ENCODE data around the gene DEFB132. TPM values are rescaled to one million over a fixed set of nuclear protein-coding genes. Genes with fewer than 3 reads are reported as not detected.

The DEFB132 gene
- total and polyA plus RNA-seq, 2 experiments from 2014 or later = not detected

- Mint-ChIP-seq H3K27ac (no peak overlapping the region), H3K36me3 (ENCODE audit: low read depth) (no peaks in the 10 kb centered on the region), H3K4me3 (no peak overlapping the region), H3K27me3 (ENCODE audit: insufficient read depth, low read depth, poor library complexity) (peaks cover 10% of the 10 kb centered on the region), H3K4me1 (no peaks in the 10 kb centered on the region), H3K9me3 (no peaks in the 10 kb centered on the region)
- no peak overlapping the region for H3K27ac ChIP-seq (ENCODE audit: low read depth)
- H2AFZ ChIP-seq = no peak overlapping the region
- no peaks in the 10 kb centered on the region for H3K36me3 ChIP-seq (ENCODE audit: insufficient read depth)
- no peaks in the 10 kb centered on the region for H4K20me1 ChIP-seq (replicated peaks; ENCODE audit: insufficient read depth)
- ATAC-seq (no peak), DNase-seq (ENCODE audit: low spot score) (no peak)
- H3K79me2 ChIP-seq (replicated peaks; ENCODE audit: insufficient read depth) = no peaks in the 10 kb centered on the region
- no peak overlapping the region for H3K4me2 ChIP-seq
- H3K27me3 ChIP-seq (ENCODE audit: insufficient read depth) = peaks cover 68% of the 10 kb centered on the region
- no peaks in the 10 kb centered on the region for H3F3A ChIP-seq (replicated peaks; ENCODE audit: low read depth)
- H3K9me2 ChIP-seq (ENCODE audit: insufficient read depth) = no peaks in the 10 kb centered on the region
- TF ChIP-seq STAT1 (IDR thresholded peaks at IDR 0.05; ENCODE audit: unreplicated experiment) (no peak), CREB1 (CRISPR knock-in tag; IDR thresholded peaks at IDR 0.05; ENCODE audit: low read depth) (no peak), NANOG (IDR thresholded peaks at IDR 0.05; ENCODE audit: borderline replicate concordance) (no peak), ZNF114 (CRISPR knock-in tag; IDR thresholded peaks at IDR 0.05) (no peak), CTCF (conservative IDR thresholded peaks at IDR 0.05; ENCODE audit: low read depth in 2 of 2) (no peak), EZH2phosphoT487 (IDR thresholded peaks at IDR 0.05; ENCODE audit: unreplicated experiment) (no peak), EZH2 (IDR thresholded peaks at IDR 0.05; ENCODE audit: low read depth, unreplicated experiment) (no peak), ZNF331 (CRISPR knock-in tag; IDR thresholded peaks at IDR 0.05; ENCODE audit: low read depth) (no peak), ZNF462 (CRISPR knock-in tag; IDR thresholded peaks at IDR 0.05) (no peak), REST (IDR thresholded peaks at IDR 0.05; ENCODE audit: unreplicated experiment) (no peak), POLR2AphosphoS5 (IDR thresholded peaks at IDR 0.05; ENCODE audit: low read depth) (no peak), JUNB (IDR thresholded peaks at IDR 0.05; ENCODE audit: unreplicated experiment) (no peak), ETS1 (IDR thresholded peaks at IDR 0.05) (no peak)
- no peak overlapping the region for H3K4me3 ChIP-seq
- H3K4me1 ChIP-seq (ENCODE audit: insufficient read depth) = no peaks in the 10 kb centered on the region
These were observed 19.6 kb upstream of the DEFB132 start for GRCh38 chr20:237929-238328.

Measured in GM23338 (cell line).